Activated T-helper 2 cell treated with anti-CD3 and anti-CD28 coated beads, Interferon-gamma antibody, Interleukin-2, Interleukin-4, amounts not matched to agents 10 μg/mL and 5 μg/mL and 100 μg/mL, durations not matched to agents 14 hours and 24 hours and 36 hours (primary cell): ENCODE data around the gene SLC26A4. TPM values are rescaled to one million over a fixed set of nuclear protein-coding genes. Genes with fewer than 3 reads are reported as not detected.

Experiments used
- DNase-seq: peaks from one replicate; pipeline ENCODE4 v3.0.0; 2021; ENCODE audit warnings: low spot score
- H3K27ac Mint-ChIP-seq: one replicate; pipeline ENCODE4 v1.8.0; 2021; ENCODE audit warnings: mixed read lengths
- H3K27me3 Mint-ChIP-seq: one replicate; pipeline ENCODE4 v1.8.0; 2021; ENCODE audit warnings: low read depth, mixed read lengths
- H3K36me3 Mint-ChIP-seq: one replicate; pipeline ENCODE4 v1.8.0; 2021; ENCODE audit warnings: low read depth, mixed read lengths
- H3K4me1 Mint-ChIP-seq: one replicate; pipeline ENCODE4 v1.8.0; 2021; ENCODE audit warnings: low read depth, mixed read lengths
- H3K4me3 Mint-ChIP-seq: one replicate; pipeline ENCODE4 v1.8.0; 2021; ENCODE audit warnings: low read depth, mild to moderate bottlenecking, moderate library complexity, mixed read lengths
- H3K9me3 Mint-ChIP-seq: one replicate; pipeline ENCODE4 v1.8.0; 2021; ENCODE audit warnings: mixed read lengths
- intact Hi-C: fragments of 100-400 bp; cut with micrococcal nuclease; formaldehyde crosslinking; loops from one replicate; pipeline ENCODE4 v1.15.1; 2023
- total RNA-seq: library from RNA; stranded (reverse); gene quantifications from 2 replicates; pipeline ENCODE4 v1.2.3, GENCODE V29; 2022

The SLC26A4 gene
- 3.6 and 3.9 TPM in 2 replicates for total RNA-seq

- DNase-seq, result peak; percentile 20
- H3K9me3 Mint-ChIP-seq, result no peaks in the 10 kb centered on the region
- H3K27me3 Mint-ChIP-seq, result no peaks in the 10 kb centered on the region
- H3K4me3 Mint-ChIP-seq, result peak within 1 kb of the TSS; percentile 94
- intact Hi-C loops, result loop anchor here (1.0 to 10.0 kb wide), 5 partner anchors 83 to 1856 kb away; partner anchors contain the start of genes COG5 and DUS4L
- H3K36me3 Mint-ChIP-seq, result no peaks in the 10 kb centered on the region
- H3K27ac Mint-ChIP-seq, result peak within 1 kb of the TSS; percentile 82
- peaks cover 44% of the 10 kb centered on the region for H3K4me1 Mint-ChIP-seq
Observed at GRCh38 chr7:107660381-107661080, at the start of gene SLC26A4. TSS of gene SLC26A4 (plus strand) at chr7:107660828. CDS start at chr7:107661642, 814 bp downstream.

DNA sequence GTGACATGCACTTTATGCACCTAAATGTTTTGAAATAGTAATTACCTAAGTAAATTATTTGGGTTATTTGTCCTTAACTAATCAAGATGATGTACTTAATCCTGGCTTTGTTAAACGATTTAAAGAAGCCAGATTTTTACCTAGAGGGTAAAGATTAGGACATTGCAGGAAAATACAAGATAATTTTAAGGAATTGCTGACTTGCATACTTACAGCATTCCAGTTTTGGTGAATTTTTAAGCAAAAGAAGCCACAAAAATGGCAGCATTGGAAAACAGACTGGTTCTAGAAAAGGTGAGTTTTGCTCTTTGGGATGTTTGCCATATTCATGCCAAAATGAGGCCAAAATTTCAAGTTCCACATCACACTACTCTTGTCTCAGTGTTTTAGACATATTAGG is 47.2 kb upstream of the SLC26A4 start:
- H3K4me3 Mint-ChIP-seq, result no peak overlapping the region
- H3K4me1 Mint-ChIP-seq, result peaks cover 18% of the 10 kb centered on the region
- H3K9me3 Mint-ChIP-seq, result no peaks in the 10 kb centered on the region
- intact Hi-C loops, result no loop called here
- H3K27ac Mint-ChIP-seq, result no peak overlapping the region
- no peak for DNase-seq
- H3K36me3 Mint-ChIP-seq, result peaks cover 63% of the 10 kb centered on the region
- no peaks in the 10 kb centered on the region for H3K27me3 Mint-ChIP-seq

GRCh38 chr7:107613948-107614347 is 46.7 kb upstream of the SLC26A4 start:
- Mint-ChIP-seq H3K4me3 (no peak overlapping the region), H3K27ac (no peak overlapping the region), H3K36me3 (peaks cover 58% of the 10 kb centered on the region), H3K9me3 (no peaks in the 10 kb centered on the region), H3K4me1 (peaks cover 18% of the 10 kb centered on the region), H3K27me3 (no peaks in the 10 kb centered on the region)
- no peak for DNase-seq
- intact Hi-C loops, result no loop called here

DNA sequence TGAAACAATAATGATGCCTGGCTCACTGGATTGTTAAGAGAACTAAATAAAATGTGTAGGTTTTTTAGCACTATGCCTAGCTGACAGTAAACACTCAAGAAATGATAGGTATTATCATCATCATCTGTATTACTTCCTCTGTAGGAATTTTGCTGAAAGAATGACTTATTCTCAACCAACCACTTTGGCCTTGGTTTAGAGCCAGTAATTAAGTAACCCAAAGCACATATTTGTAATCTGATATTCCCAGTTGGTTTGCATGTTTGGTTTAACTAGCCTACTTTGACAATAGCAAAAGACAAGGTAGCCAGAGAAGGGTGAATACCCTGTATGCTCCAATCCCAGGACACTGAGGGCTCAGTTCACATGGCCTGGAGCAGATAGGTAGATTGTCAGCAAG is 46.2 kb upstream of the SLC26A4 start:
- no peak for DNase-seq
- Mint-ChIP-seq H3K27me3 (no peaks in the 10 kb centered on the region), H3K4me3 (no peak overlapping the region), H3K36me3 (peaks cover 53% of the 10 kb centered on the region), H3K4me1 (peaks cover 18% of the 10 kb centered on the region), H3K9me3 (no peaks in the 10 kb centered on the region), H3K27ac (no peak overlapping the region)
- intact Hi-C loops, result no loop called here

GRCh38 chr7:107615910-107616680 is 44.5 kb upstream of the SLC26A4 start:
- Mint-ChIP-seq H3K4me1 (peaks cover 18% of the 10 kb centered on the region), H3K4me3 (no peak overlapping the region), H3K27ac (no peak overlapping the region), H3K9me3 (no peaks in the 10 kb centered on the region), H3K36me3 (peaks cover 49% of the 10 kb centered on the region), H3K27me3 (no peaks in the 10 kb centered on the region)
- intact Hi-C loops, result loop anchor here (5.0 kb wide), 1 partner anchor 56 kb away; no protein-coding TSS in a partner anchor
- no peak for DNase-seq

- no peaks in the 10 kb centered on the region for H3K4me1 Mint-ChIP-seq
- H3K36me3 Mint-ChIP-seq, result peaks cover 10% of the 10 kb centered on the region
- no peak overlapping the region for H3K27ac Mint-ChIP-seq
- no peak for DNase-seq
- intact Hi-C loops, result no loop called here
- H3K9me3 Mint-ChIP-seq, result peaks cover 5% of the 10 kb centered on the region
- no peak overlapping the region for H3K4me3 Mint-ChIP-seq
- H3K27me3 Mint-ChIP-seq, result no peaks in the 10 kb centered on the region
Observed at GRCh38 chr7:107622429-107622828, 38.2 kb upstream of the SLC26A4 start.

- intact Hi-C loops, result no loop called here
- no peak overlapping the region for H3K27ac Mint-ChIP-seq
- H3K4me1 Mint-ChIP-seq, result no peaks in the 10 kb centered on the region
- no peak for DNase-seq
- no peaks in the 10 kb centered on the region for H3K27me3 Mint-ChIP-seq
- no peak overlapping the region for H3K4me3 Mint-ChIP-seq
- H3K9me3 Mint-ChIP-seq, result peaks cover 5% of the 10 kb centered on the region
- H3K36me3 Mint-ChIP-seq, result peaks cover 13% of the 10 kb centered on the region
Observed at GRCh38 chr7:107622894-107623293, 37.7 kb upstream of the SLC26A4 start.

- peaks cover 13% of the 10 kb centered on the region for H3K4me1 Mint-ChIP-seq
- no peak overlapping the region for H3K4me3 Mint-ChIP-seq
Observed at GRCh38 chr7:107627002-107627401, 33.6 kb upstream of the SLC26A4 start.

GRCh38 chr7:107628461-107629064 is 32.1 kb upstream of the SLC26A4 start:
- Mint-ChIP-seq H3K27ac (peak overlapping the region; percentile 56), H3K4me1 (peaks cover 26% of the 10 kb centered on the region), H3K4me3 (no peak overlapping the region), H3K36me3 (peaks cover 34% of the 10 kb centered on the region), H3K27me3 (no peaks in the 10 kb centered on the region), H3K9me3 (peaks cover 5% of the 10 kb centered on the region)
- intact Hi-C loops, result no loop called here
- no peak for DNase-seq

More at GRCh38 chr7:107627002-107627401, 33.6 kb upstream of the SLC26A4 start:
- Mint-ChIP-seq H3K27ac (no peak overlapping the region), H3K36me3 (peaks cover 26% of the 10 kb centered on the region), H3K9me3 (peaks cover 5% of the 10 kb centered on the region), H3K27me3 (no peaks in the 10 kb centered on the region)
- intact Hi-C loops, result no loop called here
- DNase-seq, result no peak

DNA sequence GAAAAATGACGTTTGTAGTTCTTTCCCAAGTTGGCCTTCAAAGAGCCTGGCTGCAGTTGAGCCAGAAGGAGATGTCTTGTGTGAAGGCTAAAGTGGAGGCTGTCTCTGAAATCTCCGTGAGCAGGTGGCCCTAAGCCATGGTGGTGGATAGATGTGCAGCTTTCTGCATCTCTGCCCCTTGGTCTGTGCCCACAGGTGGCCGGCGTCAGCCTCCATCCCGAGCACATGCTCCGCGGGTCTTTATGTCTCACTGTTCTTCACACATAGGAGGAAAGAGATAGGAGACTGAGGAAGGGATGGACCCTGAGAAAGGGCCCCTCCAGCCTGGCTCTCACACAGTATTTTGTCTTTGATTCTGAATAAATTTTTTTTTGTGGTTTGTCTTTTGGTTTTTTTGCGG is 30.3 kb upstream of the SLC26A4 start:
- no peak for DNase-seq
- H3K27me3 Mint-ChIP-seq, result no peaks in the 10 kb centered on the region
- no peak overlapping the region for H3K27ac Mint-ChIP-seq
- peaks cover 37% of the 10 kb centered on the region for H3K36me3 Mint-ChIP-seq
- intact Hi-C loops, result no loop called here
- peaks cover 9% of the 10 kb centered on the region for H3K9me3 Mint-ChIP-seq
- H3K4me3 Mint-ChIP-seq, result no peak overlapping the region
- H3K4me1 Mint-ChIP-seq, result peaks cover 33% of the 10 kb centered on the region

- peaks cover 39% of the 10 kb centered on the region for H3K36me3 Mint-ChIP-seq
- peaks cover 9% of the 10 kb centered on the region for H3K9me3 Mint-ChIP-seq
- H3K27me3 Mint-ChIP-seq, result no peaks in the 10 kb centered on the region
- peaks cover 36% of the 10 kb centered on the region for H3K4me1 Mint-ChIP-seq
- H3K27ac Mint-ChIP-seq, result no peak overlapping the region
- DNase-seq, result no peak
- H3K4me3 Mint-ChIP-seq, result no peak overlapping the region
- intact Hi-C loops, result no loop called here
Observed at GRCh38 chr7:107631588-107632491, 28.8 kb upstream of the SLC26A4 start.

DNA sequence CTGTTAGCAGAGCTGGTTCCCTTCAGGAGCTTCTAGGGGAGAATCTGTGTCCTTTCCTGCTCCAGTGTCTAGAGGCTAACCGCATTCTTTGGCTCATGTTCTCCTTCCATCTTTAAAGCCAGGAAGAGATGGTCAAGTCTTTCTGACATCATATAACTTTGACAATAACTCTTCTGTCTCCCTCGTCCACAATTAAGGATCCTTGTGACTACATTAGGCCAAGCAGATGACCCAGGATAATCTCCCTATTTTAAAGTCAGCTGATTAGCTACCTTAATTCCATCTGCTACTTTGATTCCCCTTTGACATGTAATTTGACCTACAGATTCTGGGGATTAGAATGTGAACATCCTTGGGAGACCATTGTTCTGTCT is 28.1 kb upstream of the SLC26A4 start:
- intact Hi-C loops, result no loop called here
- peaks cover 7% of the 10 kb centered on the region for H3K9me3 Mint-ChIP-seq
- H3K27ac Mint-ChIP-seq, result no peak overlapping the region
- H3K4me1 Mint-ChIP-seq, result peaks cover 37% of the 10 kb centered on the region
- H3K36me3 Mint-ChIP-seq, result peaks cover 34% of the 10 kb centered on the region
- H3K4me3 Mint-ChIP-seq, result no peak overlapping the region
- H3K27me3 Mint-ChIP-seq, result no peaks in the 10 kb centered on the region
- DNase-seq, result no peak
